ENCODE measurements around the gene BRPF3. TPM values are rescaled to one million over a fixed set of nuclear protein-coding genes. Genes with fewer than 3 reads are reported as not detected.

Gene BRPF3
- total and polyA plus RNA-seq, 9 of the 15 experiments (the other 6 are each of a cell fraction or from before 2014, with no cell fraction given), result 2.2 to 19.3 (median 8.0) TPM

DNA sequence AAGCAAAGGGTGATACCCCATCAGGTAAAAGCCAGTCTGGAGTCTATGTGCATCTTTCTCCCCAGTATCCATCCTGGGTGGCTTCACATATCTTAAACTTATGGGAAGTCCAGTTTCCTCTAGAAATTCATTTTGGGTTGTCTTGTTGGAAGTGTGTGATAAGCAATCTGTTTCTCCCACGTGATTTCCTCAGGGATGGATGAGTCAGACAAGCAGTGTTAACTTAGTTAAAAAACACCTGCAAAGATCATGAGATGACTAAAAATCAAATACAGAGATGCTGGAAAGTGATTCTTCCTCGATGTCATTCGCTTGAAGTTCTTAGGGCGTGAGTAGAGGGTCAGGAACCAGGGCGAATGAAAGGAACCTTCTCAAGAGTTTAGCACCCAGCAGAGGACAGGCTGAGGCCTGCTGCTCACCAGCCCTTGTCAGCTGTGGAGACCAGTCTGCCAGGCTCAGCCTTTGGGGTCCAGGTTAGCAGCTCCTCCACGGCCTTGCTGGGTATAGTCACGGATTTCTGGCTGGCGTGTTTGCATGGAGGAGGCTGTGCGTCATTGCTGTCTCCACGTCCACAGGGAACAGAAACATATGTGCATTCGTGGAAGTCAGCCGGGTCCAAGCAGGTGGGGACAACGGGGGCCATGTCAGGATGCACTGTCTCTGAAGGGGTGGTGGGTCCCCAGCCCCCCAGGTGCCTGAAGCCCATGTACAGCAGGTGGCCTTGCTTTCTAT is 70.5 kb downstream of the BRPF3 start (continued):
- TF ChIP-seq PRMT5 (CRISPR knock-in tag; IDR thresholded peaks at IDR 0.05) (no peak), SMARCE1 (IDR thresholded peaks at IDR 0.05) (no peak), ETS1 (conservative IDR thresholded peaks at IDR 0.05; ENCODE audit: control insufficient read depth, low read depth, low read length) (no peak), HOMEZ (CRISPR knock-in tag; IDR thresholded peaks at IDR 0.05) (no peak), RAD21 (CRISPR knock-in tag; conservative IDR thresholded peaks at IDR 0.05 in 1 of 2, IDR thresholded peaks at IDR 0.05 in 1 of 2) (no peak), ZNF175 (CRISPR knock-in tag; IDR thresholded peaks at IDR 0.05; ENCODE audit: low read depth) (no peak), ZNF75A (CRISPR knock-in tag; IDR thresholded peaks at IDR 0.05) (no peak), RBM34 (IDR thresholded peaks at IDR 0.05; ENCODE audit: borderline replicate concordance, insufficient read depth, low read length) (no peak), TFE3 (CRISPR knock-in tag; IDR thresholded peaks at IDR 0.05) (no peak), LEF1 (IDR thresholded peaks at IDR 0.05) (no peak), U2AF1 (optimal IDR thresholded peaks at IDR 0.05; ENCODE audit: low read depth, low read length) (no peak), GTF2E2 (tag; IDR thresholded peaks at IDR 0.05) (no peak), ATF7 (IDR thresholded peaks at IDR 0.05) (no peak), ZNF311 (CRISPR knock-in tag; IDR thresholded peaks at IDR 0.05) (no peak)
- TF ChIP-seq, protein P1, sequence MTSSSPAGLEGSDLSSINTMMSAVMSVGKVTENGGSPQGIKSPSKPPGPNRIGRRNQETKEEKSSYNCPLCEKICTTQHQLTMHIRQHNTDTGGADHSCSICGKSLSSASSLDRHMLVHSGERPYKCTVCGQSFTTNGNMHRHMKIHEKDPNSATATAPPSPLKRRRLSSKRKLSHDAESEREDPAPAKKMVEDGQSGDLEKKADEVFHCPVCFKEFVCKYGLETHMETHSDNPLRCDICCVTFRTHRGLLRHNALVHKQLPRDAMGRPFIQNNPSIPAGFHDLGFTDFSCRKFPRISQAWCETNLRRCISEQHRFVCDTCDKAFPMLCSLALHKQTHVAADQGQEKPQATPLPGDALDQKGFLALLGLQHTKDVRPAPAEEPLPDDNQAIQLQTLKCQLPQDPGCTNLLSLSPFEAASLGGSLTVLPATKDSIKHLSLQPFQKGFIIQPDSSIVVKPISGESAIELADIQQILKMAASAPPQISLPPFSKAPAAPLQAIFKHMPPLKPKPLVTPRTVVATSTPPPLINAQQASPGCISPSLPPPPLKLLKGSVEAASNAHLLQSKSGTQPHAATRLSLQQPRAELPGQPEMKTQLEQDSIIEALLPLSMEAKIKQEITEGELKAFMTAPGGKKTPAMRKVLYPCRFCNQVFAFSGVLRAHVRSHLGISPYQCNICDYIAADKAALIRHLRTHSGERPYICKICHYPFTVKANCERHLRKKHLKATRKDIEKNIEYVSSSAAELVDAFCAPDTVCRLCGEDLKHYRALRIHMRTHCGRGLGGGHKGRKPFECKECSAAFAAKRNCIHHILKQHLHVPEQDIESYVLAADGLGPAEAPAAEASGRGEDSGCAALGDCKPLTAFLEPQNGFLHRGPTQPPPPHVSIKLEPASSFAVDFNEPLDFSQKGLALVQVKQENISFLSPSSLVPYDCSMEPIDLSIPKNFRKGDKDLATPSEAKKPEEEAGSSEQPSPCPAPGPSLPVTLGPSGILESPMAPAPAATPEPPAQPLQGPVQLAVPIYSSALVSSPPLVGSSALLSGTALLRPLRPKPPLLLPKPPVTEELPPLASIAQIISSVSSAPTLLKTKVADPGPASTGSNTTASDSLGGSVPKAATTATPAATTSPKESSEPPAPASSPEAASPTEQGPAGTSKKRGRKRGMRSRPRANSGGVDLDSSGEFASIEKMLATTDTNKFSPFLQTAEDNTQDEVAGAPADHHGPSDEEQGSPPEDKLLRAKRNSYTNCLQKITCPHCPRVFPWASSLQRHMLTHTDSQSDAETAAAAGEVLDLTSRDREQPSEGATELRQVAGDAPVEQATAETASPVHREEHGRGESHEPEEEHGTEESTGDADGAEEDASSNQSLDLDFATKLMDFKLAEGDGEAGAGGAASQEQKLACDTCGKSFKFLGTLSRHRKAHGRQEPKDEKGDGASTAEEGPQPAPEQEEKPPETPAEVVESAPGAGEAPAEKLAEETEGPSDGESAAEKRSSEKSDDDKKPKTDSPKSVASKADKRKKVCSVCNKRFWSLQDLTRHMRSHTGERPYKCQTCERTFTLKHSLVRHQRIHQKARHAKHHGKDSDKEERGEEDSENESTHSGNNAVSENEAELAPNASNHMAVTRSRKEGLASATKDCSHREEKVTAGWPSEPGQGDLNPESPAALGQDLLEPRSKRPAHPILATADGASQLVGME (CRISPR knock-in tag; IDR thresholded peaks at IDR 0.05), result no peak
- TF ChIP-seq, protein P2, sequence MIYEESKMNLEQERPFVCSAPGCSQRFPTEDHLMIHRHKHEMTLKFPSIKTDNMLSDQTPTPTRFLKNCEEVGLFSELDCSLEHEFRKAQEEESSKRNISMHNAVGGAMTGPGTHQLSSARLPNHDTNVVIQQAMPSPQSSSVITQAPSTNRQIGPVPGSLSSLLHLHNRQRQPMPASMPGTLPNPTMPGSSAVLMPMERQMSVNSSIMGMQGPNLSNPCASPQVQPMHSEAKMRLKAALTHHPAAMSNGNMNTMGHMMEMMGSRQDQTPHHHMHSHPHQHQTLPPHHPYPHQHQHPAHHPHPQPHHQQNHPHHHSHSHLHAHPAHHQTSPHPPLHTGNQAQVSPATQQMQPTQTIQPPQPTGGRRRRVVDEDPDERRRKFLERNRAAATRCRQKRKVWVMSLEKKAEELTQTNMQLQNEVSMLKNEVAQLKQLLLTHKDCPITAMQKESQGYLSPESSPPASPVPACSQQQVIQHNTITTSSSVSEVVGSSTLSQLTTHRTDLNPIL (CRISPR knock-in tag; IDR thresholded peaks at IDR 0.05), result no peak
